HG02763 (cell line): ENCODE measurements around the gene HS3ST5.

Experiments
- ATAC-seq: cut with Tn5 transposase; IDR thresholded peaks from one replicate; pipeline ENCODE4 v1.9.1; 2021; ENCODE audit warnings: mild to moderate bottlenecking, moderate library complexity; ENCODE audit not compliant: unreplicated experiment

Gene HS3ST5

DNA sequence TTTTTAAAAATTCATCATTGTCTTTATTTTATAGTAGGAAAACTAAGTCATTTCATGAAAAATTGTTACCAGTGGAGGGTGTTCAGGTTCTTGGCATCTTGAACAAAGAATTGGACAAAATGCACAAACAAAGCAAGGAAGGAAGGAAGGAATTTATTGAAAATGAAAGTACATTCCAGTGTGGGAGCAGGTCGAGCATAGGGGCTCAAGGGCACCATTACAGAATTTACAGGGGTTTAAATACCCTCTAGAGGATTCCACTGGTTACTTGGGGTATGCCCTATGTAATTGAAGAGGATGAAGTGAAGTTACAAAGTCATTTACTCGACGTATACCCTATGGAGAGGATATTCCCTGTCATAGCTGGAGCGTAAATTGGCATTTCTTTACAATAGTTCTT is 334.5 kb downstream of the HS3ST5 start:
- ATAC-seq, result no peak

DNA sequence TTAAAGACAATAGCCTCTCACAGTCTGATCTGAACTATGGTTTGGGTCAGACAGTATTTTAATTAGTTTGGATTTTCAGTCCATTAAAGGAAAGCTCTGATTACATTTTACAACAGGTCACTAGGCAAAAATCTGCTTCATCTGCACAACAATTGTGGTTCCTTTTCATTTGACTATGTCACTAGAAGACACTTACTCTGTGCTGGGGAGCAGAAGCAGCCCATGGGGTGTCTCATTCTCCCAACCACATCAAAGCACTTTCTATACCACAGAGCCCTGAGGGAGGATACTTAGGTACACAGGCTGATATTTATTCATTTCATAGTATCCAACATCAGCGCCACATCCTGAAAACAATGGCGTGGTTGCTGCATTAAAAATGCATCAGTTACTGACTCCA is 335.3 kb downstream of the HS3ST5 start:
- ATAC-seq, result no peak
